22Rv1 (cell line): ENCODE data around the gene ZNF469.

ENCODE experiments used
- H3K27ac ChIP-seq: fragments of 450-650 bp; 2 replicates; pipeline ENCODE4 v1.5.1; 2017
- ZFX ChIP-seq: fragments of 450-650 bp; IDR thresholded peaks from 2 replicates; pipeline ENCODE4 v1.6.1; 2017; ENCODE audit warnings: antibody characterized with exemption, borderline replicate concordance
- TF ChIP-seq, protein P1 (sequence below): fragments of 450-650 bp; IDR thresholded peaks from 2 replicates; pipeline ENCODE4 v1.5.1; 2017; ENCODE audit warnings: mild to moderate bottlenecking

ZNF469 gene

DNA sequence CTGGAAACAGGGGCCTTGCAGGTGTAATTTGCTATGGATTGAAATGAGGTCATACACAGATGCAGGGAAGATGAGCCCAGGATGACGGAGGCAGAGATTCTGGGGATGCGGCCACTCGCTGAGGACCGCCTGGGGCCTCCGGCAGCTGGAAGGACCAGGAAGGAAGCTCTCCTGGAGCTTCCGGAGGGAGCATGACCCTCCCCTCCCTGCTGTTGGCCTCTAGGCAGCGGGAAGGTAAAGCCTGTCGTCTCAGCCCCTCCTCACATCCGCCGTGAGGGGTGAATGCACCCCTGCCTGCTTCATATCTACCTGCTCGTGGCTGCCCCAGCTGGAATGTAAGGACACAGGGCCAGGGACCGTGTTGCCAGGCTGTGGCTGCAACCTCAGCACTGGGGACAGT lies 29.1 kb upstream of the ZNF469 start:
- H3K27ac ChIP-seq: no peak overlapping the region
- TF ChIP-seq ZFX: no peak
- TF ChIP-seq, protein P1, sequence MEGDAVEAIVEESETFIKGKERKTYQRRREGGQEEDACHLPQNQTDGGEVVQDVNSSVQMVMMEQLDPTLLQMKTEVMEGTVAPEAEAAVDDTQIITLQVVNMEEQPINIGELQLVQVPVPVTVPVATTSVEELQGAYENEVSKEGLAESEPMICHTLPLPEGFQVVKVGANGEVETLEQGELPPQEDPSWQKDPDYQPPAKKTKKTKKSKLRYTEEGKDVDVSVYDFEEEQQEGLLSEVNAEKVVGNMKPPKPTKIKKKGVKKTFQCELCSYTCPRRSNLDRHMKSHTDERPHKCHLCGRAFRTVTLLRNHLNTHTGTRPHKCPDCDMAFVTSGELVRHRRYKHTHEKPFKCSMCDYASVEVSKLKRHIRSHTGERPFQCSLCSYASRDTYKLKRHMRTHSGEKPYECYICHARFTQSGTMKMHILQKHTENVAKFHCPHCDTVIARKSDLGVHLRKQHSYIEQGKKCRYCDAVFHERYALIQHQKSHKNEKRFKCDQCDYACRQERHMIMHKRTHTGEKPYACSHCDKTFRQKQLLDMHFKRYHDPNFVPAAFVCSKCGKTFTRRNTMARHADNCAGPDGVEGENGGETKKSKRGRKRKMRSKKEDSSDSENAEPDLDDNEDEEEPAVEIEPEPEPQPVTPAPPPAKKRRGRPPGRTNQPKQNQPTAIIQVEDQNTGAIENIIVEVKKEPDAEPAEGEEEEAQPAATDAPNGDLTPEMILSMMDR: no peak

DNA sequence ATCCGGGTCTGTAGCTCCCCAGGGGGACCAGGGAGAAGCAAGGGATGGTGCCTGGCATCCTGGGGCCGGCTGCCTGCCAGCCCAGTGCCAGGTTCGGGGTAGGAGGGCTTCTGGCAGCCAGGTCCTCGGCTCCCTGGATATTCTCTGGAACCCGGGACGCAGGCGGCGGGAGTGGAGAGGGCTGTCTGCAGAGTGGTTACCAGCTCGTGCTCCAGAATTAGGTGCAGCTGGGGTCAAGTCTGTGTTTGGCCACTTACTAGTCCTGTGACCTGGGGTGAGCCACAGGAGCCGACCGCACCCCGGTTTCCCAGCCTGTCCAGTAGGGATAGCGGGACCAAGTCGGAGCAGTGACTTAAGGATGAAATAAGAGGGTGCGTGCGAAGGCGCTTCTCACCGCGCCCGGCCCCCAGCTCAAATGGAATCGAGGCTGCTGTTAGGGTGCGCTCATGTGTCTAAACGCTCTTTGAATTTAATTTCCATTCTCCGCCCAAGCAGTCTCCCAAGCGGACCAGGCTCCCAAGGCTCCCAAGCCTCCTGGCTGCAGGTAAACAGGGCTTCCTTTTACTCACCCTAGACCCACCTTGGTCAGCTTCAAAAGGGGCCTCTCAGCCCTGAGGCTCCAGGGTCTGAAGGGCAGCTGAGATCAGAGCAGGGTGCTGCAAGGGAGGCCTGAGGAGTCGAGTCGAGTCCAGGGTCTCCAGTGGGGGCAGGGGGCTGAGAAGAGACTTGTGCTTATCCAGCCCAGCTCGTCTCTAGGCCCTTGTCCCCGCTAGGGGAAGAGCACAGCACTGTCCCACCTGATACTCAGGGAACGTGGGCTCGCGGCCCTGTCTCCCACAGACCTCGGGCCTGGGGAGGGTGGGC lies 28.3 kb upstream of the ZNF469 start:
- H3K27ac ChIP-seq: no peak overlapping the region
- TF ChIP-seq, protein P1: no peak
- TF ChIP-seq ZFX: no peak

DNA sequence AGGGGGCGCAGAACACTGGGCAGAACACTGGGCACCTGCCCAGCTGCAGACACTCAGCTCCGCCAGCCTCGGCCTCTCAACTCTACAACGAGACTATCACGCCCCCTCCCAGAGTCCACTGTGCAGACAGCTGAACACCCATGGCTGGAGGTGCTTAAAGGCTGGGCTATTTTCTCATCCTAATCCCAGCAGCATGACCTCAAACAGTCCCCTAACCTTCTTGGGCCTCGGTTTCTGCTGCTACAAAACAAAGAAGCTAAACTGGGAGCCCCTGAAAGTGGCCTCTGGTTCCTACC lies 27.7 kb upstream of the ZNF469 start:
- no peak overlapping the region for H3K27ac ChIP-seq
- TF ChIP-seq, protein P1: no peak
- no peak for TF ChIP-seq ZFX

DNA sequence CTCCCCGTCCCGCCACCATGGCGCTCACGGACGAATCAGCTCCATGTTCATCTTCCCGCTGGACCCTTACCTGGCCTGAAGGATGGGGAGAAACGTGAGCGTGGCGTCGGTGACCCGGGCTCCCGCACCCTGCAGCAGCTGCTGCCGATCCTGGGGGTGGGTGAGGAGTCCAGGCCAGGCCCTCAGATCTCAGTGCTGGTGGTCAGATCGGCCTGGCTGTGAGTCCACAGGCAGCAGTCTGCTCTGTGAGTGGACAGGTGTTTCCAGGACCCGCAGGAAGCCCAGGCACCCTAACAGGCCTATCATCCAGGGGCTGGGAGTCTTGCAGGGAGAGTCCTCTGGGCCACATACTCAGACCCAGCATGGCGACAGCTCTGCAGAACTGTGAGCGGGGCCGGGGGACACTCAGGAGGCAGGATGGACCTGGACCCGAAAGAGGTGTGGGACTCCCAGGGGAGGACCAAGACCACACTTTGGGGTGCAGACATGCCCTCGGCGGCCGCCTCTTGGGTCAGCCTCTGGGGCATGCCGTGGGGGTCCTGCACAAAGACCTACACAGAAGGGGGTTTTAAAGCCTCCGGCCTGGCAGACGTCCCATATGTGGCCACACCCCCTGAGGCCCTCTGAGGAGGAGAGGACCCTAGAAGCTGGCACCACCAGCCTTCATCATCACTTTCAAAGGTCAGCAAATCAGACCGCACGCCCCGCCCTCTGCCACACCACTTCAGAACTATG lies 27.2 kb upstream of the ZNF469 start:
- TF ChIP-seq ZFX: no peak
- TF ChIP-seq, protein P1: no peak

DNA sequence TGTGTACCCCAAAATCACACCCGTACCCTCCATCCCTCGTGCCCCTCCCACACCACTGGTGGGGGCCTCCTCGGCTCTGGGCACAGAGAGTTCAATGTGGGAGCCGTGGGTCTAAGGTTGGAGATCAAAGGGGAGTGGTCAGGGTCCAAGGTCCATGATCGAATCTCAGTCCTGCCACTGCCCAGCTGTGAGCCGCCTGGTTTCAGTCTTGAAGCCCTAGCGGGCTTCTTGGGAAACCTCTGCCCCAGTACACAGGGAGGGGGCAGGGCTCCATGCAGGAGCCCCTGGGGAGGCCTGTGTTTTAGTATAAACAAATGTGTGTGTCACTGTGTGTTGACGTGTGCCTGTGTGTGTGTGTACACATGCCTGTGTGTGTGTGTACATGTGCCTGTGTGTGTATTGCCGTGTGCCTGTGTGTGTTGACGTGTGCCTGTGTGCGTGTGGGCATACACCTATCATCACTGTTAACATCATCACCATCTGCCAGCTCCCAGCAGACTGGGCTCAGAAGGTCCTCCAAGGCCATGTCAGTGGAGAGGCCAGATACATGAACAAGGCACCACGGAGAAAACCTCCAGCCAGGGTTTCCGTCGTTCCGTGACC lies 26.5 kb upstream of the ZNF469 start:
- no peak for TF ChIP-seq ZFX
- TF ChIP-seq, protein P1: no peak
- no peak overlapping the region for H3K27ac ChIP-seq

More for the DNA sequence above, 27.2 kb upstream of the ZNF469 start:
- no peak overlapping the region for H3K27ac ChIP-seq

DNA sequence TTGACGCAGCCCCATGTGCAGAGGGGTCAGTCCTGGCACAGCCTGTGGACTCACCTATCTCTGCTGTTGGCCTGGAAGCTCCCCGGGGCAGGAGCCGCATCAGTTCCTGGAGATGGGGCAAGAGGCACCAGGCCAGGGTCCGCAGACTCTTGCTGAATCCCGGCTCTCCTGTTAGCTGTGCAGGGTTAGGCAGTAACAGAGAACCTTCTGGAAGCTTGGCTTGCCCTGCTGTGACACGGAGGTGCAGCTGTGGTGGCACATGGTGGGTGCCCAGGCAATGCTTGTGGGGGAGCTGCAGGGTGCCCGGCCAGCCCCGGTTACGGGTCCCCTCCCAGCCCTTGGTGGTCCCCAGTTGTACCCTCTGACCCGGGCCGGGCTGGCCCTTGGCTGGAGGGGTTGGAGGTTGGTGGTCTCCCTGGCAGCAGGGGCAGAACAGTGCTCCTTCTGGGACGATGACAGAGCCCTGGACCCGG lies 26.0 kb upstream of the ZNF469 start:
- H3K27ac ChIP-seq: no peak overlapping the region

More for the DNA sequence above, 26.0 kb upstream of the ZNF469 start:
- TF ChIP-seq, protein P1: no peak
- no peak for TF ChIP-seq ZFX
